HG02973 (cell line): ENCODE results near the gene NTS.

ENCODE experiments used
- ATAC-seq: cut with Tn5 transposase; IDR thresholded peaks from one replicate; pipeline ENCODE4 v1.9.1; 2021; ENCODE audit warnings: moderate library complexity; ENCODE audit not compliant: unreplicated experiment

NTS gene, protein sequence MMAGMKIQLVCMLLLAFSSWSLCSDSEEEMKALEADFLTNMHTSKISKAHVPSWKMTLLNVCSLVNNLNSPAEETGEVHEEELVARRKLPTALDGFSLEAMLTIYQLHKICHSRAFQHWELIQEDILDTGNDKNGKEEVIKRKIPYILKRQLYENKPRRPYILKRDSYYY

DNA sequence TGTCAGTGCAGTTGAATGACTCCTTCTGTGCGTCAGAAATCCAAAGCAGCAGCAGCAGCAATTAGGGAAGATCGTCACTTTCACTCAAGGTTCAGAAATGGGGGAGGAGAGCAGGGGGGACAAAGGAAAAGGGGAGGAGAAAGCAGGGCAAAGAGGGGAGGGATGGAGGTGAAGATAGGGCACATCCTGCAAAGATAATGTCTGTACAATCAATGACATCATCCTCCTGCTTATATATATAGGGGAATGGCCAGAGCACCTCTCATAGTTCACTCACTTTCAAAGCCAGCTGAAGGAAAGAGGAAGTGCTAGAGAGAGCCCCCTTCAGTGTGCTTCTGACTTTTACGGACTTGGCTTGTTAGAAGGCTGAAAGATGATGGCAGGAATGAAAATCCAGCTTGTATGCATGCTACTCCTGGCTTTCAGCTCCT, at the start of gene NTS:
TSS of gene NTS (plus strand) at position 265 of the 431 bp plus-strand sequence. CDS start at position 374, 109 bp downstream.
- peak; percentile 87 for ATAC-seq

DNA sequence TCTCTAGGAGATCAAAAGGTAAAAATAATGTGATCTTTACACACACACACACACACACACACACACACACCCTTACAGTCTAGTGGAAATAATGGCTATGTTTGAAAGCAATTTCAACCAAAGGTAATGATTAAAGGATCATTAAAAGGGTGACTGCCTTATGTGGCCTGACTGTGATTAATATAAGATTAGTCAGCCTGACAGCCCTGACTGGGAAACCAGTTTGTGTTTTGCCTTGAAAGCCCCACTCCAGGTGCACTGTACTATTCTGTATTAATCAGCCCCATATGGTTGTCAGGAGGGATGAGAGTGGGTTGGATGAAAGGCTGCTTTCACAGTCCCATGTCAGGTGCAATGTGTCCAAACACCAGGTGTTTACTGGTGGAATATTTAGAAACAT, 48.3 kb upstream of the NTS start:
- ATAC-seq, result no peak

DNA sequence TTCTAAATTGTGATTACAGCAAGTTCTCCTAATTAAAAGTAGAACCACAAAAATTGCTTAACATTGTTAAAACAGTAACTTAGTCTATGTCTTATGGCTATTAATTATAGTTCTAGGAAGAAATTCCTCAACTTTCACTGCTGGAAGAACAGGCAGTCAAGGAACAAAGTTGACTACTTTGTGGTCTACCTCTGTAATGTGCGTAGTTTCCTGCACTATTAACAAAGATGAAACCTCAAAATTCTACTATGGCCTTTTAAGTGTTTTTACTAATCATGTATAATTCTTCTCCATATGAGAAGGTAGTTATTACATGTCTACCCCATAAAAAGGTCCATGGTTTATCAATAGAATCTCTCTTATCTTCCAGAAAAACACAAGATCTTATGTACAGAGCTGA, 45.5 kb upstream of the NTS start:
- ATAC-seq, result no peak

DNA sequence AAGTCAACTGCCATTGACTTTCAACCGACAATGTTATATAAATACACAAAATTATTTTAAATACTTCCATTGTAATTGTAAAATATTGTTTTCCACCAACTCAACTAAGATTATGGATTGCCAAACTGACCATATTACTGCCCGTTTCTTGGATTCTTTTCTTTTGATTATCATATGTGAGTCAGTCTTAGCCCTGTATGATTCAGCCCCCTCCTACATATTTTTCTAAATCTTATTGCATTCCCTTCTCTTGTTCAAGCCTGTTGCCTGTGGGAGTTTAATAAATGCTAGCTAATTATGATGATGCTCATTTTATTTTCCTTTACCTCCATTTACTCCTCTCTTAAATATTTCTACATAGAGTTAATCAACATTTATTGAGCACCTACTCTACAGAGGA, 44.7 kb upstream of the NTS start:
- ATAC-seq, result no peak

DNA sequence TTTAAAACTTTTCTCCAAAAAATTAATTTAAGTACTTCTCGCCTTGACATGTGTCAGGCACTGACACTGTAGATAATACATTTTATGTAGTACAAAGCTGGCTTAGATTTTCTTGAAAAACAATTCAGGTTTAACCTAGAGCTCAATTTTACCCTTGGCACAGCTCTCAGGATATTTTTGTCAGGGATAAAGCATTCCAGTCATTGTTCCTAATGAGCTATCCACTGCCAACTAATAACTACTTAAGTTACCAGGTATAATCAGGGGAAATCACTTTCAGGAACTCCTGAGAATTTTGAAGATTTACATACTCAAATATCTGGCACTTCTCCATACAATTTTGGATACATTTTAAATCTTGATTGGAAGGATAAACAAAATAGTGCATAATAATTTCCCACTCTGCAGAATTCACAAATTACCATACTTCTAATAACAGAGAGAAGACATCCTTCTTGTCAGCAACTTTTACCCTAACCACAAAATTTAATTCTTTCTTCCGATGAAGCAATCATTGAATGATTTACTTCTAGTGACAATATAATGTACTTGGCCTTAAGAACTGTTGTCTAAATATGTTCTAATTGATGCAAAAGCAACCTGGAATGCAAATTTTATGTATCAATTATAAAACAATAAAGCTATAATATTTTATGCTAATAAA, 42.6 kb upstream of the NTS start:
- no peak for ATAC-seq

DNA sequence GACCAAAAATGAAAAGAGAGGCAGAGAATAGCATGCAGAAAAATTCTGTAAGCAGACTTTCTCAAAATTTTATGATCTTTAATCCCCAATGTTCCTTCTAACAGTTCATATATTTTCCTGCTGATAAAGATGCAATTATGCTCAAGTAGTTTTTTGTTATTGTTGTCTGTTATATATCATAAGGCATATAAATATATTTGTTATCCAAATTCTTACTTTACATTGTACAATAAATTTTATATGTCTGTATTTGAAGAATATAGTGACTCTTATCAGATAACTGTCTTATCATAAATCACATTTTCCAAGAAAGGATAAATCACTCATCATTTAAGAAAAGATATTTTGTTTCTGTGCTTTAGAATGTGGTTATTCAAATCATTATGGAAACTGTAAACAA, 40.5 kb upstream of the NTS start:
- ATAC-seq, result no peak

DNA sequence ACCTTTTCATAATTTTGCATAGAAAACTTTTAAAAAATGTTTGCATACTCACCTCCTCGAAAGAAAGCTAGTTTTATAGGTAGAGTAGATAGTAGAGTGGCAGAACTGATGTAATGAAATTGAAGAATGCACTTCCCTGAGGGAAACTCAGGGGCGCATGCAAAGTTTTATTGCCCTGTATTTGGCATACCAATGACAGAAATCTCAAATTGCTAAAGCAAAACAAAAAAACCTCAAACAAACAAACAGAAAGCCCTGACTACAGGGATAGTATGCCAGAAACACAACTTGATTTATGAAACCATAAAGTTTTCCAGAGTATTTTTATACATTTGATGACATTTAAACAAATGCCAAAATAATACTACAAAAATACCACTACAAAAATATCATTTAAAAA, 39.7 kb upstream of the NTS start:
- ATAC-seq, result no peak

DNA sequence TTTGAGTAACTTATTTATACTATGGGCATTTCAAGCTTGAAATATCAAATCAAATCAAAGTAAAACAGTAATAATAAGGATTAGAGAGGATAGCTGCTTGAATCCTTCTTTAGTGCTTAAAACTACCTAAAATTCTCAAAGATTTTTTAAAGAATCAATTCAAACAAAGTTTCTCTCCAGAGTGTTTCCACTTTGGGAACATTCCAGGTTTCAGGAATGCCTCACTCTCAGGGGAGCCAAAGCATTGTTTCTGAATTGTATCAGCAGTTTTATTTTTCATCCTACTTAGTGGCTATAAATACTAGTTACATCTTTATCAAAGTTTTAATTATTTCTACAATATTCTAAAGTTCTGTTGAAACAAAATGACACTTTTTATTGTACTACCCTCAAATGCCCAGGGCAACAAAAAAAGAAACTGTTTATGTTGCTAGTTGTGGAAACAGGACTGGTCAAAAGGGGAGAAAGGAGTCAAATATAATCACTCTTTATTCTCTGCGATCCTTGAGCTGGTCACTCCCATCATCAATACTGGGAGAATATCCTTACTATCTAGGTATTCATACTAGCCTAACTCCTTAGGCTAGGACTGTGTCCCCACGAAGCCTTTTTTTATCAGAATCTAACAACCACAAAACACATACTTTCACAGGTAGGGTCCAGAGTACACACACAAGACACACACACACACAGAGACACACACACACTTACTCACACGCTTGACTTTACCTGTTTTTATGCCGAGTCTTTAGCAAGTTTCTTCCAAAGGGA, 38.5 kb upstream of the NTS start:
- ATAC-seq, result no peak

DNA sequence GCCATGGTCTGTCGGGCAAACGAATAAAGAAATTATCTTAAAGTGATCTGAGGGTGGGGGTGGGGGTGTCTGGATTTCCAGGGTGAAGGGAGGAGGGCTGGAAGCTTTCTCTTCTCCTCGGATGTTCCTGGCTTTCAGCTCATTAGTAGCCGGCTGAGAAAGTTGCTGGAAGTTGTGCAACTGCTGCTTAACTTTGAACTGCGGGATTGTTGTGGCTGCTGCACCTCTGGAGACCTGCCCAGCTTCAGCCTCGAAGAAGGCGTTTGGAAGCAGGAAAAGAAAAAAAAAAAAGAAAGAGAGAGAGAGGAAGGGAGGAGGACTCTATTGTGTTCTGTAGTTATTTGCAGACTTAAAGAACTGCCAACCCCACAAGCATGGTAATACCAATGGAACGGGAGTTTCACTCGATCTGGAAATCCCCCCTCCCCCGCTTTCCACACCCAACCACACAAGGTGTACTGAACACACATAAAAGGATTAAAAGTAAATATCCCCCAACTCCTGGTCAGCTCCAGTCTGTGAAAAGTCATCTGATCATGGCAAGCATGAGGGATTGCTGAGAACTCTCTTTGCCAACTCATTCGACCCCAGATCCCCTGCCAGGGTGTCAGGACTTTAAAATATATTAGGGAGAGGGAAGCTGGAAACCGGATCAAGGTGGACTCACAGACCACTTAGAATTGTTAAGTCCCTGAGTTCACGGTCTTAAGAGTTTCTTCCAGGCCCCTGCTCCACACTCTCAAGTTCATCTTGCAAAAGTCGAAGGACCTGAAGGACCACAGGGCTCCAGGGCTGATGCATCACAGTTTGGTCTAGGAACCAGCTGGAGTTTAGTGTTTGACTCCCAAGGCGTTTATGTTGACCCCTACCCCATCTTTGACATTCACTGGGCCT, 37.7 kb upstream of the NTS start, which contains the start of gene RASSF9:
TSS of gene RASSF9 (minus strand) at position 213 of the 894 bp plus-strand sequence. CDS start at position 5, 208 bp downstream.
- no peak for ATAC-seq

DNA sequence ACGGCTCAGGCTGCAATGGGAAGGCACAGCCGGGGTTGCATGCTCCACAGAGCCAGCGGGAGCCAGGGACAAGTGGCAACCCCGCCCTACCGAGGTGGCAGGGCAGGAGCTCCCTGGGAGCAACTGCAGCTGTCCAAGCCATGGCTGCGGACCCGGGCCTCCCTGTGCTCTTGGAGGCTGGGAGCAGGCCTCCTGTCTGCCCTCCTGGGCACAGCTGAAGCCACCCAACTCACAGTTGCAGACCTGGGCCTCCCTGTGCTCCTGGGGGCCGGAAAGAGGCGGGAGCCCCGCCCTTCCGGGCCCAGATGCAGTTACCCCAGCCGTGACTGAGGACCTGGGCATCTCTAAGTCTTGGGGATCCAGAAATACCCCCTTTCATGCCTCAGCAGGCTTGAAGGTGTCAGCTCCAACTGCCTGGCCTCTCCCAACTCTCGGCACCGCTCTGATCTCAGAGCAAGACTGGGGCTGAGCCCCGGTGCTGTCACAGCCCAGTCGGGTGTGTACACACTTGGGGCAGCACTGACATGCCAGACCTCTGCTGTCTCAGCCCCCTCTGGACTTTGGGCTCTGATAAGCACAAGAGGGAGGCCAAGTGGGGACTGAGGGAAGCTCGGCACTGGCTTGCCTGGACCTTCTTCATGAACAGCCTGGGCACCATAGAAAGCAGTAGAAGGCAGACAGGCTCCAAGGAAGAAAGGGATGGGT, 30.3 kb upstream of the NTS start:
- no peak for ATAC-seq

DNA sequence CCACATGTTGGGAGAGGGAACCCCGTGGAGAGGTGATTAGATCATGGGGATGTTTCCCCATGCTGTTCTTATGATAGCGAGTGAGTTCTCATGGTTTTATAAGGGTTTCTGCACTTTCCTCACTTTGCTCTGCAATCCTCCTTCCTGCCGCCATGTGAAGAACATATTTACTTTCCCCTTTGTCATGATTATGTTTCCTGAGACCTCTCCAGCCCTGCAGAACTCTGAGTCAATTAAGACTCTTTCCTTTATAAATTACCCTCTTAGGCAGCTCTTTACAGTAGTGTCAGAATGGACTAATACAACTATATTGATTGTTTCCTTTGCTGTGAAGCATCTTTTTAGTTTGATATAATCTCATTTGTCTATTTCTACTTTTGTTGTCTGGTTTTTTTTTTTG, 24.8 kb upstream of the NTS start:
- ATAC-seq, result no peak

DNA sequence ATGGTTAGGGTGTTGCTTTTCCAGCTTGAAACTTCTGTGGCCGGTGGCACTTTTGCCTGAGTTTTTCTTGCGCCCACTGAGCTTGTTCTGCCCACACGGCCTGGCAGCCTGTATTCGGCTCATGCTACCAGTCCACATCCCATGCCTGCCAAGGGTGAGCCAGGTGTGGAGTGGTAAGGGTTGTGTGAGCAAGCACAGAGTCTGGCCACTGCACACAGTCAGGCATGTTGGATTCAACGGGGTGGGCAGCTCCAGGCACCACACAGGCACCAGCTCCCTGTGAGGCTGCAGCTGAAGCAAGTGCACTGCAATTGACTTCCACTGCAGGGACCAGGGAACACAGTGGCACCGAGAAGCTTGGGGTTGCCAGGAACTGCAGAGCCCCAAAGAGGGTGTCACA, 18.8 kb upstream of the NTS start:
- ATAC-seq, result no peak

DNA sequence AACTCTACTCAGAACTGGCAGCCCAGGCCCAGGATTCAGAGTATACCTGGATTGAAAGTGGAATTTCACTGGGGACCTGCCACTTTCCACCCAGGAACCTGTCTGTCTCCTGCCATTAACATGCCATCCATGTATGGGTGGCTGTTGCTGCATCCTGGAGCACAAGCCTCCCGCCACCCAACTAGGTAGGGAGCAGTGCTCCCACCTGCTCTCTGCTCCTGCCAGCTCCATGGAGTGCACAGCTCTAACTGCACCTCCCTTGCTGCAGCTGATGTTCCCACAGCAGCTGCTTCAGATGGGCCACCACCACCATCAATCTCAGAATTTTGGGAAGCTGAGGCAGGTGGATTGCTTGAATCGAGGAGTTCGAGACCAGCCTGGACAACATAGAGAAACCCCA, 17.1 kb upstream of the NTS start:
- ATAC-seq, result no peak

DNA sequence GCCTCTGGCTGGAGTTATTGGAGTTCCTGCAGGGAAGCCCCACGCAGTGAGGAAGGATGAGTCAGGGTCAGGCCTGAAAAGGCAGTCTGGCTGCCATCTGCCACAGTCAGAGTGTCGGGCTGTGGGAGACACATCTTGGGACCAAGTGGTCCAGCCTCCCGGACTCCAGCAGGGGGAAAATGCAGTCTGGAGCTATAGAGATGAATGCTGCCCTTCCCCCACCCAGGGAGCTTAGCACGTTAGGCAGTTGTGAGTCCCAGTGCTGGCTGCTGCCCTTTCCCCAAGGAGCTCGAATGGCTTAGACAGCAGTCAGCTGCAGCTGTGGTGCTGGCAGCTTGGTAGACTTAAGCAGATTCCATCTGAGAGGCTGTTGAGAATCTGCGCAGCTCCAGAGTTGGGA, 8.2 kb upstream of the NTS start:
- no peak for ATAC-seq

DNA sequence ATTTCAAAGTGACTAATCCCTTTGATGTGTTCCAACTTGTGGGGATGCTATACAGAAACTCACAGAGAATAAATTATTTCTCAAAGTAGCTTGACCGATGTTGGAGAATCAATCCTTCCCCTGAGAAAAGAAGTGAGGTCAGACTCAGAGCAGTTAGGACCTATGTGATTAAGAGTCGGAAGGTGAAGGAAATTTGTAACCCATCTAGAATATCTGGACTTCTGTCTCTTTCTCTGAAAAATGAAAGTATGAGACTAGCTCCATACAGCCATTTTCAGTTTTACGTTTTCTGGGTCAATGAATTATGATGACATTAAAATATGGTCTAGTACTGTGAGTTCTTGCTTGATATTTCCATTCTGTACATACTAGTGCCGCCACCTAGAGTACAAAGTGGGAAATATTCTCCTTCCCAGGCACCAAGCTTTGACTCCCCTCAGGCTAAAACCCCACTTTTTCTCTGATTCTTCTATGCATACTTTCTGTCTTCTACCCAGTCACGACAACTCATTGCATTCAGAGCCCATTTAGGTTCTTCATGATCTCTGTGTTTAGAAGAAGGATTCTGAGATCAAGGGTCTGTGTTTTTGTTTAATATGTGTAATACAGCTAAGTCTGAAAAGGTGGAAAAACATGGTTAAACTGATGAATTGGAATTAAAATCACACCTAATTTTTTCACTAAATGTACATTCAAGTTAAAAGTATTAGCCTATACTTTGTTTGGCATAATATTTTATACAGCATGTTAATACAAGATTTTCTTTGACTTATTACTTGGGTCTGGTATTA, 6.9 kb upstream of the NTS start:
- ATAC-seq, result peak; percentile 98

DNA sequence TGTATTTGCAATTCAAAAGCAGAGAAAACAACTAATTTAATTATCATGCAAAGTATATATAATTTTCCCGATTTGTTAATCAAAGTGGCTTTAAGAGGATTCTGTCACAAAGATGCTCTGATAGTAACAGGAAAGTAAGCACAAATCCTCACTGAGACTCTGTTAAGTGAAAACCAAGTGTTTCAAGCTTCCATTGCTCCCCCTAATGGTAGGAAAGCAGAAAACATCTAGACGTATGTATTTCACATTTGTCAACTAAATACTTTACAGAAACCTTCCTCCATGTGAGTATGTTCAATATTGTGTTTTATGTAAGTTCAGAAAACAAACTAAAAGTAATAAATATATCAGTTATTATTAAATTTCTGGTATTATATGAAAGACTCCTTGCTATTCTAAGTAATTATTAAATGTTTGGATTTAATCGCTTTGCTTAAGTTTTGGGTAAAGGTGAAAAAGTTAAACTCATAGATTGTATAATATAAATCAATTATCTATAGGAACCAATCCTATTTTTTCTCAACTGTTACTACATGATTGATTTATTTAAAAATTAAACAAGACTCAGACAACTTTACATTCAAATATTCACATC, 1.5 kb upstream of the NTS start:
- peak; percentile 79 for ATAC-seq

DNA sequence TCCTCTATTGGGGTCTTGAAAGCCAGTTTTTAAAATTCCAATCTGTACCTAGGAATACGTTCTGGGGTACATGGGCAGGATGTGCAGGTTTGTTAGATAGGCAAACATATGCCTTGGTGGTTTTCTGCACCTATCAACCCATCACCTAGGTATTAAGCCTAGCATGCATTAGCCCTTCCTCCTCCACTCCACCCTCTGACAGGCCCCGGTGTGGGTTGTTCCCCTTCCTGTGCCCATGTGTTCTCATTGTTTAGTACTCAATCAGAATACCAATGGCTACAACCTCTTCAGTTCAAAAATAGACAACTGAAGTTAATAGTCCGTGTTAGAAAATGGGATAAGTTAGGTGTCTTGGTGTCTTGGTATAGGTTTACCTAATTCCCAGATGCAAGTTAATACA, 3.4 kb downstream of the NTS start:
- no peak for ATAC-seq

DNA sequence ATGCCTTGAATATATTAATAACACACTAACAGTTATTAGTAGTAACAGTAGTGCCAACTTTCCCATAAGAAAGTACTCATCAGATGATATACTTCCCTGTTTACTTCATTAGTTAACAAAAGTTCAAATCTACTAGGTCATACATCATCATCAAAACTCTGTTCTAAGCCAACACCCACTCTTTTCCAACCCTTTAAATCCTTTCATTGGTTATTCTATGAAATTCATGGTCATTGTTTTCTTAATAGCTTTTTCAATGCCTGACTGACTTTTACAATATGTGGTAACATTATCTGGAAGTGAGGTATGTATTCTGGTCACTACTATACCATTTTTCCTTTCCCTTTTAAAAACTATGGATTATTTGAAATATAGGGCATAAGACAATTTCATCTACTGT, 9.7 kb downstream of the NTS start:
- no peak for ATAC-seq

DNA sequence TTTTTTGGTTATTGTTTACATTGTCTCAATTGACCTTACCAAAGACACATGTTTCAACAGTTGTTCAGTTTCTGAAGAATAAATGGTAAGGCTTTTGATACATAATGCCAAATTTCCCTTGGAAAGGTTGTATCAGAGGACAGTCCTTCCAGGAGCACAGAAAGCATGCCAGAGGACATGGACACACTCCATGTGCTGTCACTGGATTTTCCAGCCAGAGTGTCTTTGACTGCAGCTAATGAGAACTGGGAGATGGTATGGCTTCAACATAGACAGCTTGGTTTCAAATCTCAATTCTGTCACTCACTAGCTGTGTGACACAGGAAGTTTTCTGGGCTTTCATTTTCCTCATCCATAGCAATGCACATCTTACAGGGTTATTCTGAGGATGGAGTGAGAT, 20.6 kb downstream of the NTS start:
- ATAC-seq, result no peak
